Measurements from ENCODE around the gene EIF3CL. TPM values are rescaled to one million over a fixed set of nuclear protein-coding genes. Genes with fewer than 3 reads are reported as not detected.

The EIF3CL gene
- total RNA-seq, 2 experiments from 2014 or later = 58.1 to 69.0 TPM

Small RNA genes within 50 kb of the gene (microRNA-seq; reads per million reads assigned to microRNA genes)
- gene MIR6862-1 = not detected

Other genes with a start within 250 kb of the EIF3CL start
- gene XPO6, start 191.9 kb downstream of the EIF3CL start, total RNA-seq = 100 to 1,000 TPM; 204 to 267 TPM
- gene SBK1, start 111.3 kb downstream of the EIF3CL start, total RNA-seq = 10 to 100 TPM in 1 of 2 experiments, 1 to 10 TPM in 1; 3.2 to 11.3 TPM
- gene NPIPB6, start 40.3 kb downstream of the EIF3CL start, total RNA-seq = 1 to 10 TPM; 2.0 to 4.6 TPM
- not detected for gene NPIPB7, start 68.5 kb upstream of the EIF3CL start, total RNA-seq
- gene CLN3, start 88.2 kb upstream of the EIF3CL start, total RNA-seq = 10 to 100 TPM; 46.1 to 54.6 TPM
- 10 to 100 TPM; 25.5 to 28.0 TPM for gene APOBR, start 90.8 kb upstream of the EIF3CL start, total RNA-seq
- gene IL27, start 103.0 kb upstream of the EIF3CL start, total RNA-seq = not detected
- gene NUPR1, start 135.1 kb upstream of the EIF3CL start, total RNA-seq = not detected
- 10 to 100 TPM; 36.4 to 39.9 TPM for gene SGF29, start 150.1 kb upstream of the EIF3CL start, total RNA-seq
- gene SULT1A2, start 193.2 kb upstream of the EIF3CL start, total RNA-seq = under 1 TPM in 1 of 2 experiments, not detected in 1; 0.20 TPM
- gene SULT1A1, start 206.2 kb upstream of the EIF3CL start, total RNA-seq = 10 to 100 TPM; 13.5 to 14.1 TPM
- 1 to 10 TPM; 1.0 to 1.5 TPM for gene NPIPB8, start 234.2 kb upstream of the EIF3CL start, total RNA-seq